GM12891 (cell line): ENCODE data around the gene GSC2.

Source experiments
- DNase-seq: peaks from one replicate; pipeline ENCODE4 v3.0.0; 2011; ENCODE audit warnings: low spot score; ENCODE audit not compliant: insufficient read length
- FAIRE-seq: peaks from 2 replicates; lab custom pipeline; 2011; peaks lifted over from hg19 to GRCh38; lab: Jason Lieb, UNC
- PAX5 ChIP-seq: IDR thresholded peaks from 2 replicates; pipeline ENCODE4 v1.6.1; 2011; ENCODE audit warnings: low read length, moderate library complexity, mild to moderate bottlenecking; ENCODE audit not compliant: insufficient read depth, severe bottlenecking
- POLR2A ChIP-seq: IDR thresholded peaks from 2 replicates; pipeline ENCODE4 v1.6.1; 2011; ENCODE audit warnings: low read depth, low read length, control low read depth
- POLR2AphosphoS5 ChIP-seq: IDR thresholded peaks from 2 replicates; pipeline ENCODE4 v1.6.1; 2011; ENCODE audit warnings: low read depth, low read length, control low read depth
- POU2F2 ChIP-seq: IDR thresholded peaks from 2 replicates; pipeline ENCODE4 v1.6.1; 2011; ENCODE audit warnings: low read depth, mild to moderate bottlenecking, control low read depth, low read length, moderate library complexity
- SPI1 ChIP-seq: IDR thresholded peaks from 2 replicates; pipeline ENCODE4 v1.6.1; 2011; ENCODE audit warnings: low read depth, low read length, control low read depth
- TAF1 ChIP-seq: IDR thresholded peaks from 2 replicates; pipeline ENCODE4 v1.6.1; 2011; ENCODE audit warnings: low read depth, low read length, control low read depth

GSC2 gene

GRCh38 chr22:19177164-19178064 lies 27.3 kb upstream of the GSC2 start:
- DNase-seq, result no peak
- TF ChIP-seq SPI1 (no peak), POLR2A (no peak), POU2F2 (no peak), TAF1 (no peak), POLR2AphosphoS5 (no peak), PAX5 (no peak)
- FAIRE-seq, result no peak

DNA sequence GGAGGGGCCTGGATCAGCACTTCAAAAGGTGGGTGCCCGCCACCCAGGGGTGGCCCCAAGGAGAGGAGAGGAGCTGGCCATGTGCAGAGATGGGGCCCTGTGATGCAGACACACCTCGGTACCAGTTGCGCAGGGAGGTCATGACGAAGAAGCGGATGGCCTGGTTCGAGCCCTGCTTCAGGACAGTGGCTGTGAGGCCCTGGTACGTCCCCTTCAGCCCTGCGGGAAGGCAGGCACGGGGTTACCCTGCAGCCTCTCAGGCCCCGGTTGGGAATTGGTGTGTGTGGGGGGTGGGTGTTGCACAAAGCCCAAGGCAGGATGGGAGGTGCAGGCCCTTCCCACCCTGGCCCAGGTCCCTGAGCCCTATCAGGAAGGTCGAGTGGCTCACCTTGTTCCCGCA lies 26.6 kb upstream of the GSC2 start:
- DNase-seq, result no peak
- no peak for FAIRE-seq
- TF ChIP-seq PAX5 (no peak), TAF1 (no peak), POLR2AphosphoS5 (0 out of 2 replicates have a peak, but pooled peaks have one; percentile 16), POU2F2 (no peak), SPI1 (no peak)

DNA sequence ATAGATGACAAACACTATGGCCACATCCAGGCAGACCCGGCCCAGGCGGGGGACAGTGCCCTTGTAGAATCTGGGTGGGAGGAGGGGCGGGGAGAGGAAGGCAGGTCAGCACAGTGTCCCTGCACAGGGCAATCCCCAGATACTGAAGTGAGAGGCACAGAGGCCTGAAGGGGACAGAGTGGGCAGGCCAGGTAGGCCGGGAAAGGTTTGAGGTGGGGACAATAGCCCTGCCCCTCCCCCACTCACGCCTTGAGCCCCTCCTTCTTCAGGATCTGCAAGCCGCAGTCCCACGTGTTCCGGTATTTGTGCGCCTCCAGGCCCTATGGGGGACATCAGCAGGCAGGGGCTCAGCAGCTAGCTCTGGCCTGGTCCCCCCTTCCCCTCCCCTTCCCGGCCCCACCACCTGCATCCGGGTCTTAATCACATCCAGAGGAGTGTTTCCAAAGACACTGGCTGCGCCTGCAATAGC lies 26.1 kb upstream of the GSC2 start:
- no peak for DNase-seq
- TF ChIP-seq POLR2AphosphoS5 (no peak), POU2F2 (no peak), SPI1 (no peak), POLR2A (no peak), TAF1 (no peak), PAX5 (no peak)
- FAIRE-seq, result no peak

DNA sequence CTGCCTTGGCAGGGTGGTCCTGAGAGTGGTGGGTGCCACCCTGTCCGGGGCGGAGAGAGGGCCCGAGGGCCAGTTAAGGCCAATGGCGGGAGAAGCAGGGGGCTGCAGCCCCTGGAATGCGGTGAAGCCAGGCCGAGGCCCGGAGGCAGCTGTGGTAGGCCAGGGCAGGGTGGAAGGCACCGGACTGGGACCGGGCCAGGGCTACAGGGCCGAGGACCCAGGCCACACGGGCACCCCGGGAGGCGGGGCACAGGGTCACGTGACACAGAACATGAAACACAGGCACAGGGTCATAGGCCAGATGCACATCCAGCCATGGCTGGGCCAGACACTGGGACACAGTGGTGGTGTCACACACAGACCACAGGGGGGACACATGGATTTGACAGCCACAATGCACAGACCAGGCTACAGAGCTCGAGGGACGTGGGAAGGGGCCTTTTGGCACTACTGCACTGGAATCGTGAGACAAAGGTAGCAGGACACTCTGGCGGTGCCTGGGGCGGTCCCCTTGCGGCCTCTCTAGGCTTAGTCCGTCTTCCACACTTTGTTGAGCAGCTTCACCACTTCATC lies 25.6 kb upstream of the GSC2 start:
- no peak for DNase-seq
- 0 out of 2 replicates have a peak, but pooled peaks have one; percentile 16 for TF ChIP-seq POLR2AphosphoS5
- TF ChIP-seq POLR2A, result no peak; the same call in 1 of the 2 replicates
- FAIRE-seq, result no peak

- TF ChIP-seq TAF1 (no peak), SPI1 (no peak), POLR2A (no peak), PAX5 (no peak), POU2F2 (no peak)
- no peak for DNase-seq
- FAIRE-seq, result no peak
These were observed 25.0 kb upstream of the GSC2 start for GRCh38 chr22:19175026-19175601.

DNA sequence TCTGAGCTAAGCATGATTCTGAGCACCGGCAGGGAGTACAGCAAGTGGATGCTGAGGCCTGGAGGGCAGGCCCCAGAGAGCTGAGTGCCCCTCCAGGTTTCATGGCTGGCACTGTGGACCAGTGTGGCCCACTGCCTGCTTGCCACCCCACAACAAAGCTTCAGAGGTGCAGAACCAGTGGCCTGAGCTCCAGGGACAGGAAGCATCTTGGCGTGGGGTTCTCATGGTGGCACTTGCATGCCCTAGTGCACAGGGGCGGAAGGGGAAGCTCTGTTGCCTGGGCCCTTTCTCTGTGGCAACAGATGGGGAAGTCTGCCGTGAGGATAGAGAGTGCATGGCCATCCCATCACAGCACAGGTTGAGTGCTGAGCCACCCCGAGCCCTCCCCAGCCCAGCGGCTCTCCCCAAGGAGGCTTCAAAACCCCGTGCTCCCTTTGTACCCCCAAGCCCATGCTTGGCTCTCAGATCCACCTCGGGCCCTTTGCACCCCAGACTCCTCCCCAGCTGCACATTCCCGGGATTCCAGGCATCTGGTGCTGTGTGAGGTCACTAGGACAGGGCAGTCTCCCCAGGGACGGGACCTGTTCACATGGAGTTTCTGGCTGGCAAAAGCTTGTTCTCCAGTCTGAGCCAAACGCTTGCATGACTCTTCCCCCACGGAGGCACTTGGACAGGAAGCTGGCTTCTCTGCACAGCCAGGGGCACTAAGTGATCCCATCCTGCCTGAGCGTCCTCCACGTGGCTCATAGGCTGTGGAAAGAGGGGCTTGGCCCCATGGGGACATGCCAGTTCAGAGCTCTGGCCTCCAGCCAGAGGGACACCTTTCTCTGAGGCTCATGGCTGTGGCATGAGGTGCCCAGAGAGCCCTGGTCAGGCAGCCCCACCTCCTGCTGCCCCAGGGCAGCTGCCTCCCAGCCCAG lies 24.3 kb upstream of the GSC2 start:
- no peak for TF ChIP-seq PAX5
- TF ChIP-seq TAF1, result no peak
- no peak for TF ChIP-seq POU2F2
- TF ChIP-seq POLR2A, result no peak; the same call in 1 of the 2 replicates
- TF ChIP-seq SPI1, result peak; percentile 10; the same call in 1 of the 2 replicates
- TF ChIP-seq POLR2AphosphoS5, result no peak
- DNase-seq (no peak), FAIRE-seq (peak; percentile 26)

- DNase-seq (no peak), FAIRE-seq (no peak)
- TF ChIP-seq POLR2A (peak; percentile 52), TAF1 (no peak), SPI1 (no peak), POU2F2 (no peak), PAX5 (no peak)
These were observed 23.2 kb upstream of the GSC2 start for GRCh38 chr22:19173047-19174035.

DNA sequence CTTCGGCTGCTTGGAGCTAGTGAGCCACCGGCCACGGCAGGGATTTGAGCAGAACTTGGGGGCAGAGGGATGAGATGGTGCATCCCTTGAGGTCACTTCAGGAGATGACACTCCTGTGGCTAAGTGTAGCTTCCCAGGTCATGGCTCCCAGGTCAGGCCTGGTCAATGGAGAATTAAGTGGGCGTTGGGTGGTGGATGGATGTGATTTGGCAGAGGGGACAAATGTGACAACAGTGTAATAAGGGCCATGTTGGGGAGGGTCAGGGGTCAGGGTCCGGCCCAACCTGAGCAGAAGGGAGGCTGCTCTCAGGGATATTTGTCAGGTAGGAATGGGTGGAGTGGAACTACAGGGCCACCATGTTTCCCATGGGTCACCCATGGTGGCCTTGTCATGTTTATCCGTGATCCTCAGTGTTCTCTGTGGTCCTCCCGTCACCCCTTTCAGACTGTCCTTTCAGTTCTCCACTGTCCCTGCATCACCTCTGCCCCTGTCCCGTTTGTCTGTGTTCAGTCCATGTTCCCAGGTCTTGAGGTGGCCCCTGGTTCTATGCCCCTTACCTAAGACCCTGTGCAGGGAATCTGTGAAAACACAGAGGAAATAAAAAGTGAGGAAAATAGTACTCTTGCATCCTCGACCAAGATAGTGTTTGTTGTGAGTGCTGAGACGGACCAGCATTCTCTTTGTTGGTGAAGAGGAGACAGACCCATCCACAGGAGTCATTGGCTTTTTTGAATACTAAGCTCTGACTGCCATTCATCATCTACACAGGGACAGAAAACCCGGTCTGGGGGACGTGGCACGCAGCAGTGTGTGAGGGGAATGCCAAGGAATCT lies 22.3 kb upstream of the GSC2 start:
- no peak for FAIRE-seq
- DNase-seq, result no peak
- TF ChIP-seq TAF1 (no peak), POU2F2 (no peak), POLR2A (no peak), PAX5 (no peak), SPI1 (no peak), POLR2AphosphoS5 (no peak)
